Mesendoderm (in vitro differentiated cells): Measurements from ENCODE around the gene MOXD1.
"Not testable (repeated sequence)": the region's sequence is repeated elsewhere in the genome, so short reads cannot be mapped to it uniquely, and the experiment has no call there.

Experiments
- DNase-seq: peaks from one replicate; pipeline ENCODE4 v3.0.0; 2013
- H2AK5ac ChIP-seq: 2 replicates; pipeline ENCODE4 v1.6.1; 2013; ENCODE audit warnings: low read length, inconsistent platforms
- H2BK120ac ChIP-seq: 2 replicates; pipeline ENCODE4 v1.6.1; 2013; ENCODE audit warnings: low read depth, mild to moderate bottlenecking, low read length, moderate library complexity, mixed read lengths
- H2BK15ac ChIP-seq: replicated peaks from 2 replicates; pipeline ENCODE4 v1.6.1; 2013; ENCODE audit warnings: low read depth, mild to moderate bottlenecking, moderate library complexity
- H2BK5ac ChIP-seq: 2 replicates; pipeline ENCODE4 v1.6.1; 2013; ENCODE audit warnings: low read length, inconsistent platforms
- H3K18ac ChIP-seq: 2 replicates; pipeline ENCODE4 v1.6.1; 2013; ENCODE audit warnings: mild to moderate bottlenecking, low read length, mixed read lengths
- H3K23ac ChIP-seq: one replicate; pipeline ENCODE4 v1.6.1; 2013; ENCODE audit warnings: low read length
- H3K27ac ChIP-seq: 2 replicates; pipeline ENCODE4 v1.5.1; 2013; ENCODE audit warnings: low read depth, mild to moderate bottlenecking, inconsistent platforms, low read length, moderate library complexity
- H3K27me3 ChIP-seq: 2 replicates; pipeline ENCODE4 v1.6.1; 2013; ENCODE audit warnings: low read length, control low read depth, mild to moderate bottlenecking, inconsistent platforms; ENCODE audit not compliant: insufficient read depth, poor library complexity
- H3K36me3 ChIP-seq: 2 replicates; pipeline ENCODE4 v1.6.1; 2013; ENCODE audit warnings: low read length, inconsistent platforms; ENCODE audit not compliant: control insufficient read depth, insufficient read depth
- H3K4ac ChIP-seq: one replicate; pipeline ENCODE4 v1.6.1; 2013; ENCODE audit warnings: low read depth, mild to moderate bottlenecking, low read length, moderate library complexity
- H3K4me1 ChIP-seq: 2 replicates; pipeline ENCODE4 v1.6.1; 2013; ENCODE audit warnings: low read depth, low read length, inconsistent platforms; ENCODE audit not compliant: control insufficient read depth
- H3K4me2 ChIP-seq: 2 replicates; pipeline ENCODE4 v1.6.1; 2013; ENCODE audit warnings: low read length
- H3K4me3 ChIP-seq: 2 replicates; pipeline ENCODE4 v1.5.1; 2013; ENCODE audit warnings: mild to moderate bottlenecking, low read length
- H3K56ac ChIP-seq: one replicate; pipeline ENCODE4 v1.6.1; 2013; ENCODE audit warnings: low read length
- H3K79me1 ChIP-seq: 2 replicates; pipeline ENCODE4 v1.6.1; 2013; ENCODE audit warnings: low read length, inconsistent platforms
- H3K79me2 ChIP-seq: 2 replicates; pipeline ENCODE4 v1.6.1; 2013; ENCODE audit warnings: mild to moderate bottlenecking, low read length; ENCODE audit not compliant: control insufficient read depth, insufficient read depth
- H3K9ac ChIP-seq: 2 replicates; pipeline ENCODE4 v1.6.1; 2013; ENCODE audit warnings: low read length, inconsistent platforms
- H4K5ac ChIP-seq: one replicate; pipeline ENCODE4 v1.6.1; 2013; ENCODE audit warnings: low read length
- H4K8ac ChIP-seq: one replicate; pipeline ENCODE4 v1.6.1; 2013; ENCODE audit warnings: low read depth, mild to moderate bottlenecking, control low read depth, low read length, moderate library complexity
- WGBS: extraction: QIAGEN DNeasy Blood & Tissue Kit; methylation state at CpG from one replicate; pipeline ENCODE4 v1.1.7; 2013; ENCODE audit warnings: low lambda C conversion rate, missing lambda C conversion rate; ENCODE audit not compliant: insufficient coverage; ENCODE audit errors: extremely low coverage; 5-methylcytosine and 5-hydroxymethylcytosine counted together

The MOXD1 gene

DNA sequence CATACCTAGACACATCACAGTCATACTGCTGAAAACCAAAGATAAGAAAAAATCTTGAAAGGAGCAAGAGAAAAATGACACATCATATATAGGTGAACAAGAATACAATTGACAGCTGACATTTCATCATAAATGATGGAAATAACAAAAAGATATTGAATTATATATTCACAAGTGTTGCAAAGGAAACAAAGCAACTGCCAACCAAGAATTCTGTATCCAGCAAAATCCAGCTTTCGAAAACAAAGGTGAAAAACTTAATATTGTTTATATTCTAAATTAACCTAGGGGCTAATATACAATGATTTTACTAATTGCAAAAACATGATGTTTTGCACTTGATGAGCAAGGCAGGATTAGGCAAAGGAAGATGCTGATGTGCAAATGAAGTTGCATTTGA, 84.3 kb downstream of the MOXD1 start:
- no peaks in the 10 kb centered on the region for H3K36me3 ChIP-seq
- no peak overlapping the region for H4K5ac ChIP-seq
- DNase-seq: no peak
- H3K27ac ChIP-seq: no peak overlapping the region
- H3K79me1 ChIP-seq: no peaks in the 10 kb centered on the region
- H3K56ac ChIP-seq: no peak overlapping the region
- H2BK120ac ChIP-seq: no peak overlapping the region
- no peaks in the 10 kb centered on the region for H3K4me1 ChIP-seq
- H3K4ac ChIP-seq: no peak overlapping the region
- no peak overlapping the region for H2BK5ac ChIP-seq
- H4K8ac ChIP-seq: no peak overlapping the region
- H3K18ac ChIP-seq: no peak overlapping the region
- no peaks in the 10 kb centered on the region for H3K27me3 ChIP-seq
- no peaks in the 10 kb centered on the region for H3K79me2 ChIP-seq
- H3K4me3 ChIP-seq: no peak overlapping the region
- no peak overlapping the region for H3K23ac ChIP-seq
- no peak overlapping the region for H2AK5ac ChIP-seq
- H3K9ac ChIP-seq: no peak overlapping the region
- no CpG with 5 or more reads among the region's 1 CpG for WGBS
- no peak overlapping the region for H2BK15ac ChIP-seq
- no peak overlapping the region for H3K4me2 ChIP-seq

DNA sequence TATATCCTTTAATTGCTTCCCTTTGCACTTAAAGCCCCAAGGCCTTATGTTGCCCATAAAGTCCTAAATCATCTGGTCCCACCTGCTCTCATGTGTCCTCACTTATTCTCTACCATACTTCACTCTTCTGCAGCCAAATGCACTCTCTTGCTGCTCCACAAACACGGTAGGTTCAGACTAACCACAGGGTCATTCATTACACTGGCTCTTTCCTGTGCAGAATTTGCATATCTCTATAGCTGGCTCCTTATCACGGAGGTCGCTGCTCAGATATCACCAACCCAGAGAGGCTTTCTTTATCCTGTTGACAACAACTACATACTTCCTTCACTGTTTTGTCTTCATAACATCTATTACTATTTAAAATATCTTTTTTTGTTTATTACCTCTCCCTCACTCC, 86.8 kb downstream of the MOXD1 start:
- Histone ChIP-seq H3K27me3 (no peaks in the 10 kb centered on the region), H3K18ac (no peak overlapping the region), H2BK15ac (no peak overlapping the region), H2AK5ac (no peak overlapping the region), H3K56ac (no peak overlapping the region), H3K23ac (no peak overlapping the region), H4K8ac (no peak overlapping the region), H3K79me1 (no peaks in the 10 kb centered on the region), H2BK120ac (no peak overlapping the region), H3K27ac (no peak overlapping the region), H3K9ac (no peak overlapping the region), H3K4me1 (no peaks in the 10 kb centered on the region), H2BK5ac (no peak overlapping the region), H3K36me3 (no peaks in the 10 kb centered on the region), H3K79me2 (no peaks in the 10 kb centered on the region), H3K4me3 (no peak overlapping the region), H3K4ac (no peak overlapping the region), H4K5ac (no peak overlapping the region), H3K4me2 (no peak overlapping the region)
- no CpG with 5 or more reads among the region's 3 CpGs for WGBS
- DNase-seq: peak; percentile 19

DNA sequence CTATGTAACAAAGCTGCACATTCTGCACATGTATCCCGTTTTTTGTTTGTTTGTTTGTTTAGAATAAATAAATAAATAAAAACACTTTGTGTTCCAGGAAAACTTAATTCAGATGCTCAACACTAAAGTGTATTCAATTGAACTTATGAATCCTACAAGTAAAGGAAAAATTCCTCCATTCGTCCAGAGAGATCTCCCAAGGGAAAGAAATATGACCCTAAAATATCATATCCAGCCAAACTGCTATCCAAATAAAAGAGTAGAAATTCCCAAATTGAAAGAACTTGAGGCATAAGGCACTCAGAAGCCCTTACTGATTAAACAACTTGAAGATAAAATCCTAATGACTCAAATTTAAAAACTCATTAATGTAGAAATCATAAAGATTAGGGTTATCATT, 90.4 kb downstream of the MOXD1 start:
- Histone ChIP-seq H3K4me2 (no peak overlapping the region), H3K9ac (no peak overlapping the region), H2BK120ac (no peak overlapping the region), H2BK15ac (no peak overlapping the region), H3K27me3 (no peaks in the 10 kb centered on the region), H3K79me1 (no peaks in the 10 kb centered on the region), H3K4ac (no peak overlapping the region), H3K36me3 (no peaks in the 10 kb centered on the region), H4K5ac (no peak overlapping the region), H3K56ac (no peak overlapping the region), H3K4me1 (no peaks in the 10 kb centered on the region), H4K8ac (no peak overlapping the region), H3K18ac (no peak overlapping the region), H3K79me2 (no peaks in the 10 kb centered on the region), H3K23ac (no peak overlapping the region), H2BK5ac (no peak overlapping the region), H2AK5ac (no peak overlapping the region), H3K27ac (no peak overlapping the region), H3K4me3 (no peak overlapping the region)
- no CpG with 5 or more reads among the region's 2 CpGs for WGBS
- DNase-seq: no peak

DNA sequence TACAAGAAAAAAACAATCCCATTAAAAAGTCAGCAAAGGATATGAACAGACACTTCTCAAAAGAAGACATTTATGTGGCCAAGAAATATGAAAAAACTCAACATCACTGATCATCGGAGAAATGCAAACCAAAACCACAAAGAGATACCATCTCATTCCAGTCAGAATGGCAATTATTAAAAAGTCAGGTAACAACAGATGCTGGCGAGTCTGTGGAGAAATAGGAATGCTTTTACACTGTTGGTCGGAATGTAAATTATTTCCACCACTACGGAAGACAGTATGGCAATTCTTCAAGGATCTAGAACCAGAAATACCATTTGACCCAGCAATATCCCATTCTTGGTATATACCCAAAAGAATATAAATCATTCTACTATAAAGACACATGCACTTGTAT, 91.1 kb downstream of the MOXD1 start:
- H3K23ac ChIP-seq, H2BK120ac ChIP-seq, H3K4me2 ChIP-seq, H3K36me3 ChIP-seq, H3K79me1 ChIP-seq, H3K27ac ChIP-seq, H3K79me2 ChIP-seq, H2AK5ac ChIP-seq, H3K4me3 ChIP-seq, H3K18ac ChIP-seq, H2BK15ac ChIP-seq, H2BK5ac ChIP-seq, H3K4me1 ChIP-seq, H3K56ac ChIP-seq, H4K5ac ChIP-seq, H3K27me3 ChIP-seq, H3K4ac ChIP-seq, DNase-seq, H3K9ac ChIP-seq, H4K8ac ChIP-seq: not testable (repeated sequence)
- no CpG with 5 or more reads among the region's 4 CpGs for WGBS

DNA sequence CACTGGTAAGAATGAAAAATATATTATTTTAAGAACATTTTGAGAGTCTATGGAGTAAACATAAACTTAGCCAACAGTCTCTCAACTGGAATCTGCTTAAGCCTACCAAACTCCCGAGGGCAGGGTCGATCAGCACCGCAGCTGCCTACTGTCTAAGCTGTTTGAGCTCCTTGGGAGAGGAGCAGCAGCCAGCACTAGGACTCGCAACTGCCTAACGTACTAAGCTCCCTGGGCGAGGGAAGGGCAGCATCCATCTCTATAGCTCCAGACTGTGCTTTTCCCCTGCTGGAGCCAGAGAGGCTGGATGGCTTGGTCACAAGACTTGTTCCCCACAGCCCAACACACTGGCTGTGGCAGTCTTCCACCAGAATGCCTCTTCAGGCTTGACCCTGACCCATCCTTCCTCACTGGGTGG, 96.4 kb downstream of the MOXD1 start:
- no peak overlapping the region for H2BK5ac ChIP-seq
- no peak overlapping the region for H3K56ac ChIP-seq
- no peaks in the 10 kb centered on the region for H3K36me3 ChIP-seq
- H3K27me3 ChIP-seq: no peaks in the 10 kb centered on the region
- H4K8ac ChIP-seq: no peak overlapping the region
- no peaks in the 10 kb centered on the region for H3K79me2 ChIP-seq
- DNase-seq: no peak
- H3K23ac ChIP-seq: no peak overlapping the region
- no peak overlapping the region for H2AK5ac ChIP-seq
- no peak overlapping the region for H3K9ac ChIP-seq
- no peak overlapping the region for H3K27ac ChIP-seq
- H2BK120ac ChIP-seq: no peak overlapping the region
- no peaks in the 10 kb centered on the region for H3K4me1 ChIP-seq
- no peak overlapping the region for H3K4me3 ChIP-seq
- WGBS: no CpG with 5 or more reads among the region's 6 CpGs
- no peaks in the 10 kb centered on the region for H3K79me1 ChIP-seq
- H2BK15ac ChIP-seq: no peak overlapping the region
- H4K5ac ChIP-seq: no peak overlapping the region
- no peak overlapping the region for H3K18ac ChIP-seq
- H3K4me2 ChIP-seq: no peak overlapping the region
- no peak overlapping the region for H3K4ac ChIP-seq

DNA sequence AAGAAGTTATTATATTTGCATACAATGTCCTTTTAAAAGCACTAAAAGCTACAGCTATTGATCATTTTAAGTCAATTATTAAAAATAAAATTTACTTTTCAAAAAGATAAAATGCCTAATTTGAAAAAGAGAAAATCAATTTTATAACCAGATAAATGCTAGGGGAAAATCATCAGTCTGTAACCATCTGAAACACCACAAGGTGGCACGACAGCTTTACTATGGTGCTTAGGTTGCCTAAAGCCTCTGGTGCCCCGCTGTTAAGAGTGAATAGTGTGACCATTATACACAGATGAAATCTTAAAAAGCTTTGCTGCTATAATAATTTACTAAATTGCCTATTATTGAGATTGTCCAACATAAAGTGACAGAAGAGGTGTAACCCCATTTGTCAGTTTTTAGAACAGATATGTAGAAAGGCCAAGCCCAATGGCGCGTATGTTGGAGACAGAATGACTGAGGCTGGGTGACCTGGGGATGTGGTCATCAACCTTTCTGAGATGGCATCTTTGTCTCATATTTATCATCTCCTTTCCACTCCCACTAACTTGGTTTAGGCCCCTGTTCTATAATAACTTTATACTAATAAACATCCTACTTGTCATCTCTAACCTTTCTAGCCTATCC, 100.8 kb downstream of the MOXD1 start:
- no CpG with 5 or more reads among the region's 4 CpGs for WGBS
- H2AK5ac ChIP-seq: no peak overlapping the region
- no peak overlapping the region for H4K5ac ChIP-seq
- H3K4me1 ChIP-seq: no peaks in the 10 kb centered on the region
- no peak overlapping the region for H2BK120ac ChIP-seq
- no peak overlapping the region for H2BK15ac ChIP-seq
- no peaks in the 10 kb centered on the region for H3K79me2 ChIP-seq
- no peak overlapping the region for H3K18ac ChIP-seq
- DNase-seq: peak; percentile 58
- H3K79me1 ChIP-seq: no peaks in the 10 kb centered on the region
- H3K9ac ChIP-seq: no peak overlapping the region
- no peaks in the 10 kb centered on the region for H3K27me3 ChIP-seq
- H3K4me3 ChIP-seq: no peak overlapping the region
- no peak overlapping the region for H3K4me2 ChIP-seq
- H3K27ac ChIP-seq: no peak overlapping the region
- no peak overlapping the region for H3K56ac ChIP-seq
- no peak overlapping the region for H3K23ac ChIP-seq
- H4K8ac ChIP-seq: no peak overlapping the region
- H2BK5ac ChIP-seq: no peak overlapping the region
- H3K4ac ChIP-seq: no peak overlapping the region
- no peaks in the 10 kb centered on the region for H3K36me3 ChIP-seq
